Measurements from ENCODE around the gene FKBP6.
"Not testable (repeated sequence)": the region's sequence is repeated elsewhere in the genome, so short reads cannot be mapped to it uniquely, and the experiment has no call there.

The FKBP6 gene

DNA sequence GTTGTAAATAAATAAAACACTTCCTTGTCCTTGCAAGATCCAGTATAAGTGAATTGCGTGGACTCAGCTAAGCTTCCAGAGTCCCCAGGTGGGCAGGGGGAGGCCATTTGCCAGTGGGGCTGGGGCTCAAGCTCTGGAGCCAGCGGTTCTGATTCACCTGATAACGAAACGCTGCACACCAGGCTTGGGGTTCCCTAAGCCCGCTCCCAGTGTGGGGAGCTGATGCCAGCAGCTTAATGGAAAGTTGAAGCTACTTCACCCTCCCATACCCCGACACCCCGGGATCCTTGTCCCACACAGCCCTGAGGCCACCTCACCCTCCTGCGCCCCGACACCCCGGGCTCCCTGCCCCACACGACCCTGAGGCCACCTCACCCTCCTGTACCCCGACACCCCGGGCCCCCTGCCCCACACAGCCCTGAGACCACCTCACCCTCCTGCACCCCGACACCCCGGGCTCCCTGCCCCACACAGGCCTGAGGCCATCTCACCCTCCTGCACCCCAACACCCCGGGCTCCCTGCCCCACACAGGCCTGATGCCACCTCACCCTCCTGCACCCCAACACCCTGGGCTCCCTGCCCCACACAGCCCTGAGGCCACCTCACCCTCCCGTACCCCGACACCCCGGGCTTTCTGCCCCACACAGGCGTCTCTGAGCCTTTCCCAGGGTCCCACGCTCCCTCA, 30.8 kb downstream of the FKBP6 start:
- no peak for DNase-seq (ENCODE audit: low spot score)

DNA sequence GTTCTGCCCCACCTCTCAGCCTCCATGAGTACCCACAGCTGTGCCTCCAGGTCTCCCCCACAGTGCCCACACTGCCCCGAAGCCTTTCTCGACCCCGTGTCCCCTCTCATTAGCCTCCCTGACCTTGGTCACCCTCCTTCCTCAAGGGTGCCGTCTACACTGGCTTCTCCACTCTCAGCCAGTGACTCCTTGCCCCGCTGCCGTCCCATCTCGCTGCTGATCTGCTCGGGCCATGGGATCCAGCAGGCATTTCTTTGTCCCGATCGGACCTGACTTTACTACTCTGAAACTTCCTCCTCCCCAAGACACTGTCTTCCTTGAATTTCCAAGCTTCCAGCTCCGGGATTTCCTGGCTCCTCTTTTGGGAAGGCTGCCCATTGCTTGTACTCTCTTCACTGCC, 31.3 kb downstream of the FKBP6 start:
- no peak for DNase-seq (ENCODE audit: low spot score)

DNA sequence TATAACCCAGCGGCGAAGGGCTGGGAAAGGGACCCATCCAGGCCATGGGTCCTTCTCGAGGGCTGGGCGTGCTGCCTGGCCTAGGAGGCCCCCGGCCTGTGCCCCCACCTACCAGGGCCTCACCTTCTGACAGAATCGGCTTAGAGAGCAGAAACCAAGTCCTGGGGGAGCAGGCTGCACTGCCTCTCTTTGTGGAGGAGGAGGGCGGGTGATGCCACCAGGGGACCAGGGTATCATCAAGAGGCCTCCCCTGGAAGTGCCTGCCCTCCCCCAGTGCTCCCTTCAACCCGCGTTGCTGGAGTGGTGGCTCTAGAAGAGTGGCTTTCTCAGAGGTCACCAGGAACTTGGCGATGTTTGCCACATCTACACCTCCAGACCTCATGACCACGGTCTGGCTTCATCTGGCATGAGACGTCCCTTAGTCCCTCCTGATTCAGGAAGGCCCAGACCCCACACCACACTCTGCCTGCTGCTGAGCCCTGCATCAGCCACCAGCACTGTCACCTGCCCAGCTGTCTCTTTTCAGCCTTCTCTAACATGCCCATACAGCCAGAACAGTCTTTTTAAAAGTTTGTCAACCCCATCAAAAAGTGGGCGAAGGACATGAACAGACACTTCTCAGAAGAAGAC, 31.9 kb downstream of the FKBP6 start:
- no peak for DNase-seq (ENCODE audit: low spot score)

DNA sequence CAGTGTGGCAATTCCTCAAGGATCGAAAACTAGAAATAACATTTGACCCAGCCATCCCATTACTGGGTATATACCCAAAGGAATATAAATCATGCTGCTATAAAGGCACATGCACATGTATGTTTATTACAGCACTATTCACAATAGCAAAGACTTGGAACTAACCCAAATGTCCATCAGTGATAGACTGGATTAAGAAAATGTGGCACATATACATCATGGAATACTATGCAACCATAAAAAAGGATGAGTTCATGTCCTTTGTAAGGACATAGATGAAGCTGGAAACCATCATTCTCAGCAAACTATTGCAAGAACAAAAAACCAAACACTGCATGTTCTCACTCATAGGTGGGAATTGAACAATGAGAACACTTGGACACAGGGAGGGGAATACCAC, 32.6 kb downstream of the FKBP6 start:
- not testable (repeated sequence) for DNase-seq (ENCODE audit: low spot score)

DNA sequence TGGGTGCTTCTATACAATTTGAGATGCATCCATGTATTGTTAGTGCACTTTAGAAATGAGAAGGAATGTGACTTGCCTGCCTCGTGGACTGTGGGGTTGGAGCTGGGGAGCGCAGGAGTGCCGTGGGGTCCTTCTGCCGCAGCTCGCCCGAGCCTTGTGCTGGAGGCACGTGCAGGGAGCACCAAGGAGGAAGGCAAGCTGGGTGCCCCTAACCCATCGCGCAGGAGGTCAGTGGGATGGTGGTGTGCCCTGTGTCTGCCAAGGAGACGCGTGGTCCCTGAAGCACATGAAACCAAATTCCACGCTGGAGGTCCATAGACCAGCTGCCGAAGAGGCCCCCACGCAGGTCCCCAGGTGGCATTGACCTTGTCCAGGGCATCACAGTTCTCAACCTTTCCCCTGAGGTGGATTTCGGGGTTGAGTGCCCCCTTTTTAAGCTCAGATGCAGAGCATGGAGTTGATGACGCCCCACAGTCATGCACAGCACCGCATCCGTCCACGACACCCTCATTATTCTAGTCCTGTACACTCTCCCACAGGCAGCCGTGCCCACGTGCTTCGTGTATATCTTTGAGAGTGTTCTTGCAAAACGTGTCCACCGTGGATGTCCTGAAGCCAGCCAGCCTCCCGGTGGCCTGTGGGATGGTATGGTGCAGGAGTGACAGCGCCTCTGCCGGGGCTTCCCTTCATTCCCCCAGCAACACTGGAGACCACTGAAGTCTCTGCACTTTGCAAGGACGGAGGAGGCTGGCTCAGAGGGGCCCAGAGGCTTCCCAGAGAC, 35.5 kb downstream of the FKBP6 start:
- no peak for DNase-seq (ENCODE audit: low spot score)

DNA sequence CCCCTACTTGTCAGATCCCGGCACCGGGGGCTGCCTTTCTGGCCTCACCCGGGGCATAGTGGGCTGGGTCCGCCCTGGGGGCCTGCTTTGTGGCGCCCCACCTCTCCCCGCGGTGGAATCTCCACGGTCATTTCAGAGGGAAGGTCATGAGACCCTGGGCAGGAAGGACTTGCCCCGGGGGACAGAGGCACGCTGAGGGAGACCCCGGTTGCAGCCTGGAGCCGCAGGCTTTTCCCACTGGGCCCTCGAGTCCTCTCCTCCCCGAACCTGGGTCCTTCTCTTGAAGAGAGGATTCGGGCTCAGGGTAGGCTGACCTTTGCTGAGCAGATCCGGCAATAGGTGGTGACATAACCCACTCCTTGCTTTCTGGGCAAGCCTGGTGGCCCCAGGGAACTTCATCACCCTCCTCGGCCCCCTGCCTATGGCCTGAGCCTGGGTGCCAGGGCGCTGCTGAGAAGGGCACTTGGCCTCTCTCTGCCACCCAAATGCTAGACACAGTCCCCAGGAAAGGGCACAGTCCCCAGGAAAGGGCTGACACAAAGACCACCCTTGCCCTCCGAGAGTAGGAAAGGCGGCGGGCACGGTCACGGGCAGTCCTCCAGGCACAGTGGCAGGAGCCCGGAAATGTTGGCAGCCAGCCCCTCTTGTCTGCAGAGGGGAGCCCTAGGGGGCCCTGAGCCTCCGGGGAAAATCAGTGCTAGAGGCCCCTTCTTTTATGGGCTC, 36.2 kb downstream of the FKBP6 start:
- DNase-seq (ENCODE audit: low spot score): no peak

DNA sequence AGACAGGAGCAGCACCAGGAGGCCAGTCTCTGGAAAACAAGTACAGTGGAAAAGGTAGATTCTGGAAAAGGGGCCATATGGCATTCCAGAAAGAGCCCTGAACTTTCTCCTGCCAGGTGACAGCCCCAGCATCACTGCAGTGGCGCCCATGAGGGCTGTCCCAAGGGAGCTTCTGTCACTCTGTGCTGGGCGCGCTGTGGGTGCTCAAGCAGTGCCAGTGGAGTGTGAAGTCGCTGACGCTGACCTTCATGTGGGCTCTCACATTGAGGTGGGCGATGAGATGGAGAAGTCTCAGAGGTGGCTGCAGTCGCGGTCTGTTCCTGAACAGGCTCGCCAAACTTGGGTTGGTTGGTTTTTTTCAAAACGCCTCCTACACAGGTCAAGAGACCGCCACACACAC, 38.2 kb downstream of the FKBP6 start:
- no peak for DNase-seq (ENCODE audit: low spot score)

DNA sequence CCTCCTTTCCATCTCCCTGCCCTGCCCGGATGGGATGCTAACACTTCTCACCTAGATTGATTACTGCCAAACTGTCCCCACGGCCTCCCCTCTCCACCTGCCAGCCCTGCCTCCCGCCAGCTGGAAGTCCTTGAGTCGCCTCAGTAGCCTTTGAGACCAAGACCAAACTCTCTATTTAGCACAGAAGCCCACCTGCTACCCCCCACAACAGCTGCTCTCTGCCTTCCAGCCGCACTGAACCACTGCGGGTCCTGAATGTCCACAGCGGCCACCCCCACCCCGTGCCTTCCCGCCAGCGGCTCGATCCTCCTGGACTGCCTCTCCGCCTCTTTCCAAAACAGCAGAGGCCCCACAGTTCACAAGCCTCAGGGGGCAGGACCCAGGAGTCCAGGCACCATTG, 39.0 kb downstream of the FKBP6 start:
- no peak for DNase-seq (ENCODE audit: low spot score)

DNA sequence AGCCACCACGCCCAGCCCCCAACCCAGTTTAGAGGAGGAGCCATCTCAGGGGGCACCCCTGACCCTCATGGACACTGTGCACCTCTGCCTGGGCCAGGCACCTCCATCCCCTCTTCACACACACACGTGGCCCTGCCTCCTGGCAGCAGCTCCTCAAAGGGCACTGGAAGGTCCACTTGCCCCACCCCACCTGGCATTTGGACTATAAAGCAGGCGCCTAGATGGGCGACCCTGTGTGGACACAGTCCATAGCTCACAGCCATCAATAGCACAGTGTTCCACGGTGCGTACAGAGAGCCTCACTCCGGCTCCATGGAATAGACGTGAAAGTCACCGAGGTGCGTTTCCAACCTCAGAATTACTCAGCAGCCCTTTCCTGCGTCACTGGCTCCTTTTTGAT, 41.0 kb downstream of the FKBP6 start:
- no peak for DNase-seq (ENCODE audit: low spot score)

DNA sequence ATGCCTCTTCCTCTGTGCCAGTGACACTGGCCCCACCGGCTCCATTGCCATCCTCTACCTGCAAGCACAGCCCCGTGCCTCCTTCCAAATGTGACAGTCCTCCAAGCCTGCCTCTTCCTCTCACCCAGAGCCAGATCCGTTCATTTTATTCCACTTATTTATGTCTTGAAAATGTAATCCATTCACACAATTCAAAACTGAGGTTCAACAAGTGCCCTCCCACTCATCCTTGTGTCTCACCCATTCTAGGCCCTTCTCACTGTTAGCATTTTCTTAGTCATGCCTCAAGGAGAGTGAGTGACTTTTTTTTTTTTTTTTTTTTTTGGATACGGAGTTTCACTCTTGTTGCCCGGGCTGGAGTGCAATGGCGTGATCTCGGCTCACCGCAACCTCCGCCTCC, 41.7 kb downstream of the FKBP6 start:
- no peak for DNase-seq (ENCODE audit: low spot score)

DNA sequence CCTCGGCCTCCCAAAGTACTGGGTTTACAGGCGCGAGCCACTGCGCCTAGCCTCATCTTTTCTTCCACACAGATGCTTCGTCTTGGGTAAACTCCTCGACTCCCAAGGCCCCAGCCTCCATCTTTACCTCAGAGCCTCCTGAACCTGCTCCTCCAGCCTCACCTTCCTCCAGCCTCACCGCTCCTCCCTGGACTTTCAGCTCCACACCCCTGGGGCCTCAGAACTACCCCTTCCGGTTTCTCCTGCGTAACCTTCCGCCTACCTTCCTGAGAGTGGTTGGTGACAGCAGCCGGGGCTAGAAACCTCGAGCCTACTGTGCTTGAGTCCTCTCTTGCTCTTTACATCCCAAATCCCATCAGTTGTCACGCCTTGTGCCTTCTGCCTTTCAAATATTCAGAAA, 45.8 kb downstream of the FKBP6 start:
- no peak for DNase-seq (ENCODE audit: low spot score)

DNA sequence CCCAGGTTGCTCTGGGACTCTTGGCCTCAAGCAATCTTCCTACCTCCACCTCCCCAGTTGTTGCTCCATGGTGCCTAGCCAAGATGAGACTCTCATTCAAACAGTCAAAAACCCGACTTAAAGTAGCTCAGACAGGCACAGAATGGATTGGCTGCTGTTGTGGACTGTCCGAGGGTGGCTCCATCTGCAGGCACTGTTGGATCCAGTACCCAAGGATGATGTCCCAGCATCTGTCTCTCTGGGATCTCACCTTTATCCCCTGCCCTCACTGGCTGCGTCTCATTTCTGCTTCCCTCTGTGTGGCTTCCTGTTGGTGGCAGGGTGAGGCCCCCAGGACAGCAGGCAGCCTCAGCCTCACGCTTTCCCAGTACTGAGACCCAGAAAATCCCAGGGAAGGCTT, 48.3 kb downstream of the FKBP6 start:
- not testable (repeated sequence) for DNase-seq (ENCODE audit: low spot score)

DNA sequence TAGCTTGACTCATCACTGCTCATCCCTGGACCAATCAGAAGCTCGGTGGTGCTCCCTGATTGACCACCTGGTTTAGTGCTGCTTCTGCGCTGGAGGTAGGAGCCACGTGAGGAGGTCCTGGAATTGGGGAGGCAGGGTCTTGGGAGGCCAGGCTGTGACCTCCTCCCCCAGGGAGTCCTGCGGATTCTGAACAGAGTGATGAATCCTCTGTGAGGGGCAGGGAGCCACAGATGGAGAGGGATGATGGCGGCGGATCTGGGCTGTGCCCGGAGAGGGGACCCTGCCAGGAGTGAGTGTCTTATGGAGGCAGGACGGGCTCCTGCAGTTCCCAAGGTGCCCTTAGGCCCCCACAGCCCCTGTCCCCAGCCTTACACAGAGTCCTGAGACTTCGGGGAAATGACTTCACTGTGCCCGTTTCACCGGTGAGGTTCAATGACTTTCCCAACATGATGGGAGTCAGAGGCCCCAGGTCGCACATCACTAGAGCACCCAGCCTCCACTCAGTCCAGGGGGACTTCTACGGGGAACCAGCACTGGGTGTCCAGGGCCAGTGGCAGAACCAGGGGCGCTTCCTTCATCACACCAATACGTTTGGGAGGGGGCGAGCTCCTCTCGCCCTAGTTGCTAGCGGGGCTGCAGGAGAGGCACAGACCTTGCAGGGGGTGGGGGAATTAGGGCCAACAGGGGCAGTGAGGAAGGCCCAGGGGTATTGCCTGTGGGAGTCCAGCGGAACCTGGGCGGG, 48.9 kb downstream of the FKBP6 start:
- DNase-seq (ENCODE audit: low spot score): no peak

DNA sequence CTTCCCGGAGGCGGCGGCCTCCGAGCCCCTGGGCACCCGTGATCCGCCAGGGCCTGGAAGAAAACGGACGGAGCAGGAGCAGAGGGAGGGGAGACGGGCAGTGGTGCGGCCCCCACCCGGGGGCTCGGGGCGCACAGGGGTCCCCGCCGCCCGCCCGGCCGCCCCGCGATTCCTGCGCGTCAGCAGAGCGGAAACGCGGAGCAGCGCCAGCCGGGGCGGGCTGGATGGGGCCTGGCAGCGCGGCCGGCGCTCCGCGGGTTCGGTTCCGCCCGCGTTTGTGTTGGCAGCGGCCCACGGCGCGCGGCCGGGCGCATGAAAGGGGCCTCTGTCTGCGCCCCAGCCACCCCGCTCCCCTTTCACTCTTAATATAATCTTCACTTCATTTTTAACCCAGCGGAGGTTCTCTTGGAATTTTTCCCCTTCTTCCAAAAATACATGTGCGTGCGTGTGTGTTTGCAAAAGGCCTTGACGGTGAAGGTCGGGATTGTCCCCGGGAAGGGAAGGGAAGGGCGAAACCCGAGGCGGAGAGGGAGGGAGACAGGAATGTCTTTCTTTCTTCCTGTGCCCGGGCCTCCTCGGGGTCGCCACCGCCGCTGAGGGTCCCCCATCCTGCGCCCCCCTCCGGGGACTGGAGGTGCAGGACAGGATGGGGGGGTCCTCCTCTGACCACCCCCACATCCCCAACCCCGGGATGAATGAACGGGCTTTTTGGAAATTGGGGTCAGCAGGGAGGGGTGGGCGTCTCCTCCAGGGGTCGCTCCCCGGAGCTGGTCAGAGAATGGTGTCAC, 49.6 kb downstream of the FKBP6 start:
- DNase-seq (ENCODE audit: low spot score): not testable (repeated sequence)

DNA sequence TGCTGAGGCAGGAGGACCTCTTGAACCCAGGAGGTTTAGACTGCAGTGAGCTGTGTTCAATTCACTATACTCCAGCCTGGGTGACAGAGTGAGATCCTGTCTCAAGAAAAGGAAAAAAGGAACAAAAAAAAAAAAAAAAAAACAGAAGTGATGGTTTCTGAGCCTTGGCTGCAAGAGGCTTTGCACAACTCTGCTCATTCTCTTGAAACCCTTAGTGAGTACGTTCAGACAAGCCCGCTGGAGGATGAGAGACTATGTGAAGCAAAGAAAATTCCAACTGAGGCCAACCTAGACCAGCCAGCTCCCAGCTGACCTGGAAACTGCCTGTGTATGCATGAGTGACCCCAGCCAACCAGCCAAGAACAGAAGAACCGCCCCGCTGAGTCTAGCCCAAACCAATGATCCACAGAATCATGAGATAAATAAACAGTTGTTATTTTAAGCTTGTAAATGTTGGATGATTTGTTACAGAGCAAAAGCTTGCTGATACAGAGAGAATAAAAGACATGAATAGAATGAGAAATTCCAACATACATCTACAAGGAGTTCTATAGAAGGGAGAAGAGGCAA, 55.1 kb downstream of the FKBP6 start:
- no peak for DNase-seq (ENCODE audit: low spot score)

DNA sequence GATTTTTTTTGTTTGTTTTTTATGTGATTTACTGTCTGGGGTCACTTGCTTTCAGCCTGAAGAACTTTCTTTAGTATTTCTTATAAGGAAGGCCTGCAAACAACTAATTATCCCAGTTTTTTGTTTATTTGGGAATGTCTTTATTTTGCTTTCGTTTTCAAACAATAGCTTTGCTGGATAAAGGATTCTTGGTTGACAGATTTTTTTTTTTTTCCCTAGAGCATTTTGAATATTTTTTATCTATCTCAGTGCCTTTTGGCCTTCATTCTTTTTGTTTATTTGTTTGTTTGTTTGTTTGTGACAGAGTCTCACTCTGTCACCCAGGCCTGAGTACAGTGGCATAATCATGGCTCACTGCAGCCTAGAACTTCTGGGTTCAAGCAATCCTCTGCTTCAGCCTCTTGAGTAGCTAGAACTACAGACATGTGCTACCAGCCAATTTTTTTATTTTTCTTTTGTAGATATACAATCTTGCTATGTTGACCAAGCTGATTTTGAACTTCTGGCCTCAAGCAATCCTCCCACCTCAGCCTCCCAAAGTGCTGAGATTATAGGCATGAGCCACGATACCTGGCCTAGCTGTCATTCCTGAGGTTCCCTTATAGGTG, 59.4 kb downstream of the FKBP6 start:
- no peak for DNase-seq (ENCODE audit: low spot score)

DNA sequence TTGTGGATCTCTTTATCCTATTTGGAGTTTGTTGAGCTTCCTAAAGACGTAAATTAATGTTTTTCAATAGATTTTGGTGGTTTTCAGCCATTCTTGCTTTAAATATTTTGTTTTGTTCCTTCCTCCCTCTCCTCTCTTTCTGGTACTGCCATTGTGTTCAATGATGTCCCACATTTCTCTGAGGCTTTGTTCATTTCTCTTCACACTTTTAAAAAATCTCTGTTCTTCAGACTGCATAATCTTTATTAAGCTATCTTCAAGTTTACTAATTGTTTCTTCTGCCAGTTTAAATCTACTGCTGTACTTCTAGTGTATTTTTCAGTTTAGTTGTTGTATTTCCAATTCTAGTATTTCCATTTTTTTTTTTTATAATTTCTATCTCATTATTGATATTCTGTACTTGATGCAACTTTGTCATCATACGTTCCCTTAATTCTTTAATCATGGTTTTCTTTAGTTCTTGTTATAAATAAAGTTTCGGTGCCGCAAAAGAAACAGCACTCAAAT, 60.0 kb downstream of the FKBP6 start:
- DNase-seq (ENCODE audit: low spot score): no peak

DNA sequence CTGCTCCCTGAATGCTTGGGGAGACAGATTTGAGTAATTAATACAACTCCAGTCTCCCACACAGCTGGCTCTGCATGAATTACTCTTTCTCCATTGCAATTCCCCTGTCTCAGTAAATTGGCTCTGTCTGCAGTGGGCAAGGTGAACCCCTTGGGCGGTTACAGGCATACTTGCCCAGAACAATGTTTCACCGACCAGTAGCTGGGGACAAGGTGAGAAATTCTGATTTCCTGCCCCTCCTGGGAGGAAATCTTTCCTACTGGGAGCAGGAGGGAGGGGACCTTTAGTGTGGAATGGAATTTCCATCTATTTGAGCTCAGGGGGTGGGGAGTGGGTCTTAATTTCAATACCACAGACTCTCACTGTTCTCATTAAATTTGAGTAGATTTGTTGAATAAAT, 63.4 kb downstream of the FKBP6 start:
- no peak for DNase-seq (ENCODE audit: low spot score)

DNA sequence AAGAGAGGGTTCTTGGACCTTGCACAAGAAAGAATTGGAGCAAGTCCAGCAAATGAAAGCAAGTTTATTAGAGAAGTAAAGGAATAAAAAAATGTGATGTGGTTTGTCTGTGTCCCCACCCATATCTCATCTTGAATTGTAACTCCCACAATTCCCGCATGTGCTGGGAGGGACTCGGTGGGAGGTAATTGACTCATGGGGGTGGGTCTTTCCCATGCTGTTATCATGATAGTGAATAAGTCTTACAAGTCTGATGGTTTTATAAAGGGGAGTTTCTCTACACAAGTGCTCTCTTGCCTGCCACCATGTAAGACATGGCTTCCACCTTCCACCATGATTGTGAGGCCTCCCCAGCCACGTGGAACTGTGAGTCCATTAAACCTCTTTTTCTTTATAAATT, 66.5 kb downstream of the FKBP6 start:
- no peak for DNase-seq (ENCODE audit: low spot score)

Measured in COLO829 (cell line).